Loucy (cell line): Measurements from ENCODE around the gene CHMP3.

Source experiments
- EZH2phosphoT487 ChIP-seq: fragments of 200-600 bp; IDR thresholded peaks from 2 replicates; pipeline ENCODE4 v1.6.1; 2018; ENCODE audit warnings: antibody characterized with exemption, mild to moderate bottlenecking, moderate library complexity, borderline replicate concordance
- TF ChIP-seq, protein P1 (sequence below): fragments of 200-600 bp; sonication (generic); conservative IDR thresholded peaks from 2 replicates; pipeline ENCODE4 v1.5.1; 2014; ENCODE audit warnings: mild to moderate bottlenecking, antibody characterized with exemption, low read length

DNA sequence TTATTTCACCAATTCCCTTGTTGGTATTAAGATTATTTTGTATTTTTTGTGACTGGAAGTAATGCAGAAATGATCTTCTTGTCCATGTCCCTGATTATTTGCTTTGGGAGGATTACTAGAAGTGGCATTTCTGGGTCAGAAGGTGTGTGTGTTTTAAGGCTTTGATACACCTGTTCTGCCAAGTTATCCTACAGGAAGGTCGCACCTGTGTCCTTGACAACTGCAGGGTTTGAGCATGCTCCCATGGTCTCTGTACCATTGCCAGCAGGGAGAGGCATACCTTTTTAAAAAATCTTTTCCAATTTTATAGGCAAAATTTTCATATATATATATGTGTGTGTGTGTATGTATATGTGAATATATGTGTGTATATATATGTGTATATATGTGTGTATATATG, 92.4 kb downstream of the CHMP3 start:
- TF ChIP-seq, protein P1, sequence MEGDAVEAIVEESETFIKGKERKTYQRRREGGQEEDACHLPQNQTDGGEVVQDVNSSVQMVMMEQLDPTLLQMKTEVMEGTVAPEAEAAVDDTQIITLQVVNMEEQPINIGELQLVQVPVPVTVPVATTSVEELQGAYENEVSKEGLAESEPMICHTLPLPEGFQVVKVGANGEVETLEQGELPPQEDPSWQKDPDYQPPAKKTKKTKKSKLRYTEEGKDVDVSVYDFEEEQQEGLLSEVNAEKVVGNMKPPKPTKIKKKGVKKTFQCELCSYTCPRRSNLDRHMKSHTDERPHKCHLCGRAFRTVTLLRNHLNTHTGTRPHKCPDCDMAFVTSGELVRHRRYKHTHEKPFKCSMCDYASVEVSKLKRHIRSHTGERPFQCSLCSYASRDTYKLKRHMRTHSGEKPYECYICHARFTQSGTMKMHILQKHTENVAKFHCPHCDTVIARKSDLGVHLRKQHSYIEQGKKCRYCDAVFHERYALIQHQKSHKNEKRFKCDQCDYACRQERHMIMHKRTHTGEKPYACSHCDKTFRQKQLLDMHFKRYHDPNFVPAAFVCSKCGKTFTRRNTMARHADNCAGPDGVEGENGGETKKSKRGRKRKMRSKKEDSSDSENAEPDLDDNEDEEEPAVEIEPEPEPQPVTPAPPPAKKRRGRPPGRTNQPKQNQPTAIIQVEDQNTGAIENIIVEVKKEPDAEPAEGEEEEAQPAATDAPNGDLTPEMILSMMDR = no peak
- TF ChIP-seq EZH2phosphoT487 = no peak
